ENCODE measurements around the gene HBA1. TPM values are rescaled to one million over a fixed set of nuclear protein-coding genes. Genes with fewer than 3 reads are reported as not detected.

The HBA1 gene
- total and polyA plus RNA-seq, 9 of the 15 experiments (the other 6 are each of a cell fraction or from before 2014, with no cell fraction given) = 128 to 2,388 (median 380) TPM

- TF ChIP-seq MGA (IDR thresholded peaks at IDR 0.05) = 0 out of 2 replicates have a peak, but pooled peaks have one; percentile 7
- 0 out of 4 replicates have a peak, but pooled peaks have one; percentile 8 to 22 for TF ChIP-seq NRF1 (conservative IDR thresholded peaks at IDR 0.05 in 1 of 2, IDR thresholded peaks at IDR 0.05 in 1 of 2)
Observed at GRCh38 chr16:143456-143855, 33.0 kb upstream of the HBA1 start (continued).
